ENCODE results near the gene ATXN2L.
A peak's percentile ranks its signal among the peaks of the same experiment; 100 is the strongest.

ATXN2L gene

DNA sequence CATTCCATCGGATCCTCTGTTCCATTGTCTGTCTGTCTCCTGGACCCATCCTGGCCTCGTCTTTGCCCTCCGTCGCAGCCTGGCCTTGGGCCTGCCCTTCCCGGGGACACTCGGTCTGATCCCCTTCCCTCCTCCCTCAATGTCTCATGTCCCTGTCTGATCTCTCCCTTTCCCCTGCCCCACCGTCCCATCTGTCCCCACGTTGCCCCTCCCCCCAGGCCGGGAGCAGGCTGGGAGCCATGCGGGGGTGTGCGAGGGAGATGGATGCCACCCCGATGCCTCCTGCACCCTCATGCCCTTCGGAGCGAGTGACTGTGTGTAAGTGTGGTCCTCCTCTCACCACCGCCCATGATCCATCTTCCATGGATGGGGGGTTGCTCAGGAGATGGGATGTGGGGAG is 50.2 kb downstream of the ATXN2L start (continued):
- TF ChIP-seq, protein P1, sequence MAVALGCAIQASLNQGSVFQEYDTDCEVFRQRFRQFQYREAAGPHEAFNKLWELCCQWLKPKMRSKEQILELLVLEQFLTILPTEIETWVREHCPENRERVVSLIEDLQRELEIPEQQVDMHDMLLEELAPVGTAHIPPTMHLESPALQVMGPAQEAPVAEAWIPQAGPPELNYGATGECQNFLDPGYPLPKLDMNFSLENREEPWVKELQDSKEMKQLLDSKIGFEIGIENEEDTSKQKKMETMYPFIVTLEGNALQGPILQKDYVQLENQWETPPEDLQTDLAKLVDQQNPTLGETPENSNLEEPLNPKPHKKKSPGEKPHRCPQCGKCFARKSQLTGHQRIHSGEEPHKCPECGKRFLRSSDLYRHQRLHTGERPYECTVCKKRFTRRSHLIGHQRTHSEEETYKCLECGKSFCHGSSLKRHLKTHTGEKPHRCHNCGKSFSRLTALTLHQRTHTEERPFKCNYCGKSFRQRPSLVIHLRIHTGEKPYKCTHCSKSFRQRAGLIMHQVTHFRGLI (tag by site-specific recombination; IDR thresholded peaks at IDR 0.05): no peak
- TF ChIP-seq ZNF629 (tag by site-specific recombination; IDR thresholded peaks at IDR 0.05): no peak
- TF ChIP-seq ZNF626 (tag by site-specific recombination; IDR thresholded peaks at IDR 0.05): no peak
- TF ChIP-seq TCF7L2 (IDR thresholded peaks at IDR 0.05; ENCODE audit: borderline replicate concordance, low read depth, low read length): no peak
- TF ChIP-seq, protein P2, sequence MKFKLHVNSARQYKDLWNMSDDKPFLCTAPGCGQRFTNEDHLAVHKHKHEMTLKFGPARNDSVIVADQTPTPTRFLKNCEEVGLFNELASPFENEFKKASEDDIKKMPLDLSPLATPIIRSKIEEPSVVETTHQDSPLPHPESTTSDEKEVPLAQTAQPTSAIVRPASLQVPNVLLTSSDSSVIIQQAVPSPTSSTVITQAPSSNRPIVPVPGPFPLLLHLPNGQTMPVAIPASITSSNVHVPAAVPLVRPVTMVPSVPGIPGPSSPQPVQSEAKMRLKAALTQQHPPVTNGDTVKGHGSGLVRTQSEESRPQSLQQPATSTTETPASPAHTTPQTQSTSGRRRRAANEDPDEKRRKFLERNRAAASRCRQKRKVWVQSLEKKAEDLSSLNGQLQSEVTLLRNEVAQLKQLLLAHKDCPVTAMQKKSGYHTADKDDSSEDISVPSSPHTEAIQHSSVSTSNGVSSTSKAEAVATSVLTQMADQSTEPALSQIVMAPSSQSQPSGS (tag by site-specific recombination; IDR thresholded peaks at IDR 0.05; ENCODE audit: low read depth): no peak
- no peak for TF ChIP-seq ZNF239 (tag by site-specific recombination; IDR thresholded peaks at IDR 0.05)
- no peak for TF ChIP-seq EGR2 (tag by site-specific recombination; IDR thresholded peaks at IDR 0.05; ENCODE audit: low read depth)
- no peak for TF ChIP-seq KLF1 (tag by site-specific recombination; IDR thresholded peaks at IDR 0.05)

DNA sequence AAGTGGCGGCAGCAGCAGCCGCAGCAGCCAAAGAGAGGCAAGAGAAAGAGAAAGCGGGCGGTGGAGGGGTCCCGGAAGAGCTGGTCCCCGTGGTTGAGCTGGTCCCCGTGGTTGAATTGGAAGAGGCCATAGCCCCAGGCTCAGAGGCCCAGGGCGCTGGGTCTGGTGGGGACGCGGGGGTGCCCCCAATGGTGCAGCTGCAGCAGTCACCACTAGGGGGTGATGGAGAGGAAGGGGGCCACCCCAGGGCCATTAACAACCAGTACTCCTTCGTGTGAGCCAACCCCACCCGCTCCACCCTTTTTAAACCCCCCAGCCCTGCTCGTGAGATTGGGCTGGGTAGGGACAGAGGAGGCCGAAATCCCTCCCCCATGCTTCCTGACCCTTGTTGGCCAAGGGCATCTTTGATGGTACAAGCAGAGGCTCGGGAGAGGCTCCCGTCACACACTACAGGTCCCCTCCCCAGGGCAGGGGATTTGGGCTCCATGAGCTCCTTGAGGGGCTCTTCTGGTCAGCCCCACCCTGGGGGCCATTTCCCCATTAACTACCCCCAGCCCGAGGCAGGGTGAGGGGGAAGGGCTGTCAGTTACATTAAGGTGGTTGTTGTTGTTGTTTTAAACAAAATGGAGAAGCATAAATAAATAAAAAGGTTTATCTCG is 50.9 kb downstream of the ATXN2L start:
- no peak overlapping the region for H3K4me3 ChIP-seq (ENCODE audit: low read depth, low read length)
- ChIA-PET CTCF (interaction anchor here (0.5 to 3.4 kb wide), 10 partner anchors 9 to 102 kb away, joined by 3 to 19 read pairs (median 3); partner anchors contain the start of genes RABEP2 and SH2B1), POLR2A (interaction anchor here (1.6 kb wide), 1 partner anchor 10 kb away, joined by 8 read pairs; the partner anchor contains the start of gene SH2B1)
- no peak overlapping the region for H3K27ac ChIP-seq (ENCODE audit: extremely low read depth, low read depth, low read length)
- TF ChIP-seq, protein P3, sequence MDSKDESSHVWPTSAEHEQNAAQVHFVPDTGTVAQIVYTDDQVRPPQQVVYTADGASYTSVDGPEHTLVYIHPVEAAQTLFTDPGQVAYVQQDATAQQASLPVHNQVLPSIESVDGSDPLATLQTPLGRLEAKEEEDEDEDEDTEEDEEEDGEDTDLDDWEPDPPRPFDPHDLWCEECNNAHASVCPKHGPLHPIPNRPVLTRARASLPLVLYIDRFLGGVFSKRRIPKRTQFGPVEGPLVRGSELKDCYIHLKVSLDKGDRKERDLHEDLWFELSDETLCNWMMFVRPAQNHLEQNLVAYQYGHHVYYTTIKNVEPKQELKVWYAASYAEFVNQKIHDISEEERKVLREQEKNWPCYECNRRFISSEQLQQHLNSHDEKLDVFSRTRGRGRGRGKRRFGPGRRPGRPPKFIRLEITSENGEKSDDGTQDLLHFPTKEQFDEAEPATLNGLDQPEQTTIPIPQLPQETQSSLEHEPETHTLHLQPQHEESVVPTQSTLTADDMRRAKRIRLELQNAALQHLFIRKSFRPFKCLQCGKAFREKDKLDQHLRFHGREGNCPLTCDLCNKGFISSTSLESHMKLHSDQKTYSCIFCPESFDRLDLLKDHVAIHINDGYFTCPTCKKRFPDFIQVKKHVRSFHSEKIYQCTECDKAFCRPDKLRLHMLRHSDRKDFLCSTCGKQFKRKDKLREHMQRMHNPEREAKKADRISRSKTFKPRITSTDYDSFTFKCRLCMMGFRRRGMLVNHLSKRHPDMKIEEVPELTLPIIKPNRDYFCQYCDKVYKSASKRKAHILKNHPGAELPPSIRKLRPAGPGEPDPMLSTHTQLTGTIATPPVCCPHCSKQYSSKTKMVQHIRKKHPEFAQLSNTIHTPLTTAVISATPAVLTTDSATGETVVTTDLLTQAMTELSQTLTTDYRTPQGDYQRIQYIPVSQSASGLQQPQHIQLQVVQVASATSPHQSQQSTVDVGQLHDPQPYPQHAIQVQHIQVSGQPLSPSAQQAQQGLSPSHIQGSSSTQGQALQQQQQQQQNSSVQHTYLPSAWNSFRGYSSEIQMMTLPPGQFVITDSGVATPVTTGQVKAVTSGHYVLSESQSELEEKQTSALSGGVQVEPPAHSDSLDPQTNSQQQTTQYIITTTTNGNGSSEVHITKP (tag by site-specific recombination; IDR thresholded peaks at IDR 0.05): peak; percentile 56
- TF ChIP-seq ZNF341 (tag by site-specific recombination; IDR thresholded peaks at IDR 0.05; ENCODE audit: low read depth) (peak; percentile 35; the same call in 1 of the 2 replicates), ZNF366 (tag by site-specific recombination; conservative IDR thresholded peaks at IDR 0.05) (no peak), ZFHX2 (tag by site-specific recombination; conservative IDR thresholded peaks at IDR 0.05) (no peak), KLF1 (tag by site-specific recombination; IDR thresholded peaks at IDR 0.05) (0 out of 2 replicates have a peak, but pooled peaks have one; percentile 33)
- TF ChIP-seq, protein P4, sequence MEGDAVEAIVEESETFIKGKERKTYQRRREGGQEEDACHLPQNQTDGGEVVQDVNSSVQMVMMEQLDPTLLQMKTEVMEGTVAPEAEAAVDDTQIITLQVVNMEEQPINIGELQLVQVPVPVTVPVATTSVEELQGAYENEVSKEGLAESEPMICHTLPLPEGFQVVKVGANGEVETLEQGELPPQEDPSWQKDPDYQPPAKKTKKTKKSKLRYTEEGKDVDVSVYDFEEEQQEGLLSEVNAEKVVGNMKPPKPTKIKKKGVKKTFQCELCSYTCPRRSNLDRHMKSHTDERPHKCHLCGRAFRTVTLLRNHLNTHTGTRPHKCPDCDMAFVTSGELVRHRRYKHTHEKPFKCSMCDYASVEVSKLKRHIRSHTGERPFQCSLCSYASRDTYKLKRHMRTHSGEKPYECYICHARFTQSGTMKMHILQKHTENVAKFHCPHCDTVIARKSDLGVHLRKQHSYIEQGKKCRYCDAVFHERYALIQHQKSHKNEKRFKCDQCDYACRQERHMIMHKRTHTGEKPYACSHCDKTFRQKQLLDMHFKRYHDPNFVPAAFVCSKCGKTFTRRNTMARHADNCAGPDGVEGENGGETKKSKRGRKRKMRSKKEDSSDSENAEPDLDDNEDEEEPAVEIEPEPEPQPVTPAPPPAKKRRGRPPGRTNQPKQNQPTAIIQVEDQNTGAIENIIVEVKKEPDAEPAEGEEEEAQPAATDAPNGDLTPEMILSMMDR (tag by site-specific recombination; IDR thresholded peaks at IDR 0.05): peak; percentile 78
- TF ChIP-seq, protein P5, sequence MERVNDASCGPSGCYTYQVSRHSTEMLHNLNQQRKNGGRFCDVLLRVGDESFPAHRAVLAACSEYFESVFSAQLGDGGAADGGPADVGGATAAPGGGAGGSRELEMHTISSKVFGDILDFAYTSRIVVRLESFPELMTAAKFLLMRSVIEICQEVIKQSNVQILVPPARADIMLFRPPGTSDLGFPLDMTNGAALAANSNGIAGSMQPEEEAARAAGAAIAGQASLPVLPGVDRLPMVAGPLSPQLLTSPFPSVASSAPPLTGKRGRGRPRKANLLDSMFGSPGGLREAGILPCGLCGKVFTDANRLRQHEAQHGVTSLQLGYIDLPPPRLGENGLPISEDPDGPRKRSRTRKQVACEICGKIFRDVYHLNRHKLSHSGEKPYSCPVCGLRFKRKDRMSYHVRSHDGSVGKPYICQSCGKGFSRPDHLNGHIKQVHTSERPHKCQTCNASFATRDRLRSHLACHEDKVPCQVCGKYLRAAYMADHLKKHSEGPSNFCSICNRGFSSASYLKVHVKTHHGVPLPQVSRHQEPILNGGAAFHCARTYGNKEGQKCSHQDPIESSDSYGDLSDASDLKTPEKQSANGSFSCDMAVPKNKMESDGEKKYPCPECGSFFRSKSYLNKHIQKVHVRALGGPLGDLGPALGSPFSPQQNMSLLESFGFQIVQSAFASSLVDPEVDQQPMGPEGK (tag by site-specific recombination; IDR thresholded peaks at IDR 0.05): peak; percentile 63
- H3K4me1 ChIP-seq (ENCODE audit: control insufficient read depth, insufficient read depth, low read length): peaks cover 2% of the 10 kb centered on the region
- no peaks in the 10 kb centered on the region for H3K9me3 ChIP-seq (ENCODE audit: control insufficient read depth, insufficient read depth, low read depth, low read length)
- H3K36me3 ChIP-seq (ENCODE audit: control insufficient read depth in 2 of 2, insufficient read depth in 1 of 2, low read length in 2 of 2): peaks cover 14 to 57% of the 10 kb centered on the region in 2 experiments; a peak in 2 of 3 replicates
